OCI-LY3 (cell line): ENCODE data around the gene LIPC.
"Not testable (repeated sequence)": the region's sequence is repeated elsewhere in the genome, so short reads cannot be mapped to it uniquely, and the experiment has no call there.

Experiments
- H2AFZ ChIP-seq: fragments of 200-600, 300-600 bp; shearing (Covaris generic); 2 replicates; pipeline ENCODE4 v1.6.0; 2014; ENCODE audit warnings: antibody characterized with exemption, low read depth, low read length
- H3K27ac ChIP-seq: fragments of 200-600, 300-600 bp; sonication (generic); 2 replicates; pipeline ENCODE4 v1.5.1; 2014; ENCODE audit warnings: mild to moderate bottlenecking, low read length, moderate library complexity, mixed read lengths
- H3K27me3 ChIP-seq: fragments of 200-600, 300-600 bp; sonication (generic); 2 replicates; pipeline ENCODE4 v1.6.1; 2014; ENCODE audit warnings: low read depth, low read length, mixed read lengths
- H3K36me3 ChIP-seq: fragments of 200-600, 300-600 bp; sonication (generic); replicated peaks from 2 replicates; pipeline ENCODE3; 2014; ENCODE audit warnings: low read depth, low read length, mixed read lengths
- H3K4me1 ChIP-seq: fragments of 300-600, 200-600 bp; sonication (generic); 2 replicates; pipeline ENCODE4 v1.6.1; 2014; ENCODE audit warnings: low read length, mixed read lengths
- H3K4me2 ChIP-seq: fragments of 200-600, 300-600 bp; sonication (generic); 2 replicates; pipeline ENCODE4 v1.6.1; 2014; ENCODE audit warnings: low read length, mixed read lengths
- H3K4me3 ChIP-seq: fragments of 300-600, 200-600 bp; sonication (generic); 2 replicates; pipeline ENCODE4 v1.5.1; 2014; ENCODE audit warnings: antibody characterized with exemption, mild to moderate bottlenecking, low read length, moderate library complexity
- H3K79me2 ChIP-seq: fragments of 300-600, 200-600 bp; shearing (Covaris generic); 2 replicates; pipeline ENCODE4 v1.6.1; 2014; ENCODE audit warnings: mild to moderate bottlenecking, low read length, mixed read lengths
- H3K9ac ChIP-seq: fragments of 300-600, 200-600 bp; shearing (Covaris generic); 2 replicates; pipeline ENCODE4 v1.6.0; 2014; ENCODE audit warnings: mild to moderate bottlenecking, low read length, moderate library complexity
- H3K9me3 ChIP-seq: fragments of 200-600, 300-600 bp; shearing (Covaris generic); 2 replicates; pipeline ENCODE4 v1.6.1; 2014; ENCODE audit warnings: low read length, mixed read lengths; ENCODE audit not compliant: insufficient read depth
- H4K20me1 ChIP-seq: fragments of 200-600, 300-600 bp; sonication (generic); 2 replicates; pipeline ENCODE4 v1.6.1; 2016; ENCODE audit warnings: low read length, mixed read lengths; ENCODE audit not compliant: insufficient read depth
- CTCF ChIP-seq: fragments of 200-600, 300-600 bp; sonication (generic); IDR thresholded peaks from 2 replicates; pipeline ENCODE4 v1.5.1; 2014; ENCODE audit warnings: antibody characterized with exemption, low read length, low read depth
- EZH2phosphoT487 ChIP-seq: fragments of 200-600 bp; shearing (Covaris generic); IDR thresholded peaks from 2 replicates; pipeline ENCODE4 v1.6.1; 2018; ENCODE audit warnings: antibody characterized with exemption, mixed run types, low read depth

The LIPC gene

GRCh38 chr15:58597943-58598828 is 166.4 kb downstream of the LIPC start:
- Histone ChIP-seq H4K20me1 (no peaks in the 10 kb centered on the region), H2AFZ (no peak overlapping the region), H3K27ac (no peak overlapping the region), H3K9ac (no peak overlapping the region), H3K27me3 (no peaks in the 10 kb centered on the region), H3K4me3 (no peak overlapping the region), H3K79me2 (no peaks in the 10 kb centered on the region), H3K4me2 (no peak overlapping the region), H3K4me1 (peaks cover 21% of the 10 kb centered on the region), H3K36me3 (peaks cover 13% of the 10 kb centered on the region), H3K9me3 (no peaks in the 10 kb centered on the region)
- TF ChIP-seq CTCF, result no peak
- no peak for TF ChIP-seq EZH2phosphoT487

GRCh38 chr15:58598829-58599210 is 167.0 kb downstream of the LIPC start:
- Histone ChIP-seq H3K27me3 (no peaks in the 10 kb centered on the region), H3K4me3 (no peak overlapping the region), H4K20me1 (no peaks in the 10 kb centered on the region), H2AFZ (no peak overlapping the region), H3K9ac (no peak overlapping the region), H3K4me1 (peaks cover 17% of the 10 kb centered on the region), H3K79me2 (no peaks in the 10 kb centered on the region), H3K36me3 (peaks cover 10% of the 10 kb centered on the region), H3K27ac (no peak overlapping the region), H3K9me3 (no peaks in the 10 kb centered on the region), H3K4me2 (no peak overlapping the region)
- TF ChIP-seq EZH2phosphoT487 (no peak), CTCF (no peak)

GRCh38 chr15:58602823-58603222 is 171.0 kb downstream of the LIPC start:
- no peak overlapping the region for H2AFZ ChIP-seq
- no peak overlapping the region for H3K4me2 ChIP-seq
- peaks cover 2% of the 10 kb centered on the region for H3K36me3 ChIP-seq
- no peak overlapping the region for H3K4me3 ChIP-seq
- TF ChIP-seq CTCF (no peak), EZH2phosphoT487 (no peak)
- H3K9ac ChIP-seq, result no peak overlapping the region
- H3K4me1 ChIP-seq, result no peaks in the 10 kb centered on the region
- H3K79me2 ChIP-seq, result no peaks in the 10 kb centered on the region
- no peak overlapping the region for H3K27ac ChIP-seq
- H3K27me3 ChIP-seq, result no peaks in the 10 kb centered on the region
- H4K20me1 ChIP-seq, result no peaks in the 10 kb centered on the region
- no peaks in the 10 kb centered on the region for H3K9me3 ChIP-seq

- not testable (repeated sequence) for H3K36me3 ChIP-seq, H3K27ac ChIP-seq
Measured at GRCh38 chr15:58603927-58604326, 172.1 kb downstream of the LIPC start.

More at GRCh38 chr15:58603927-58604326, 172.1 kb downstream of the LIPC start:
- not testable (repeated sequence) for H4K20me1 ChIP-seq, H2AFZ ChIP-seq, H3K9me3 ChIP-seq, H3K79me2 ChIP-seq, H3K4me1 ChIP-seq, H3K9ac ChIP-seq, H3K27me3 ChIP-seq, H3K4me2 ChIP-seq, H3K4me3 ChIP-seq
